B cell (primary cell): ENCODE data around the gene CRACR2A. TPM values are rescaled to one million over a fixed set of nuclear protein-coding genes. Genes with fewer than 3 reads are reported as not detected.

Experiments used
- ATAC-seq: fragments of 200-7000 bp; cut with Tn5 transposase; one replicate; pipeline ENCODE4 v1.10.0; 2021; ENCODE audit warnings: low read depth, mild to moderate bottlenecking, moderate number of reproducible peaks, moderate library complexity
- CTCF ChIA-PET: fragments of 350-600 bp; sonication (Branson Sonifier 250); formaldehyde crosslinking; loops from one replicate; lab custom pipeline; 2021; ENCODE audit warnings: antibody characterized with exemption, inconsistent platforms; lab: Charles Lee
- POLR2A ChIA-PET: fragments of 350-600 bp; sonication (Branson Sonifier 250); formaldehyde crosslinking; loops from one replicate; lab custom pipeline; 2021; ENCODE audit warnings: antibody characterized with exemption; lab: Charles Lee
- DNase-seq: peaks from one replicate; pipeline ENCODE4 v3.0.0; 2013
- H2AFZ ChIP-seq: 2 replicates; pipeline ENCODE4 v1.6.1; 2012; ENCODE audit warnings: mild to moderate bottlenecking, low read depth, low read length; ENCODE audit not compliant: insufficient read depth, poor library complexity, severe bottlenecking
- H3K27ac ChIP-seq, 2 donors: 1 replicate in 1 of 2; 2 replicates in 1 of 2; pipeline ENCODE4 v1.5.1; 2012 to 2013; ENCODE audit warnings: low read length in 2 of 2, mild to moderate bottlenecking in 2 of 2, moderate library complexity in 1 of 2
- H3K27me3 ChIP-seq, 4 experiments: fragments of 200-600 bp in 1 of 4; sonication (generic) in 1 of 4; replicated peaks in 1 of 4; 1 replicate in 2 of 4; 2 replicates in 2 of 4; pipeline versions ENCODE4 v1.6.1 to v1.7.0; 2013 to 2016; ENCODE audit warnings: low read length in 3 of 4, mild to moderate bottlenecking in 2 of 4, mixed read lengths in 1 of 4, moderate library complexity in 1 of 4; ENCODE audit not compliant: insufficient read depth in 4 of 4, control insufficient read depth in 3 of 4; ENCODE audit errors: control extremely low read depth in 1 of 4
- H3K36me3 ChIP-seq, 2 experiments: replicated peaks in 1 of 2; 1 replicate in 1 of 2; 2 replicates in 1 of 2; pipeline versions ENCODE4 v1.6.1 to v1.7.1; 2013; ENCODE audit warnings: low read length in 1 of 2; ENCODE audit not compliant: insufficient read depth in 2 of 2, control insufficient read depth in 1 of 2; ENCODE audit errors: control extremely low read depth in 1 of 2, extremely low read depth in 1 of 2
- H3K4me1 ChIP-seq, 2 donors: fragments of 200-600 bp in 1 of 2; sonication (generic) in 1 of 2; 1 replicate in 1 of 2; 2 replicates in 1 of 2; pipeline versions ENCODE4 v1.5.1 to v1.6.1; 2013 to 2017; ENCODE audit warnings: low read length in 2 of 2; ENCODE audit not compliant: control insufficient read depth in 2 of 2, insufficient read depth in 2 of 2
- H3K4me2 ChIP-seq: replicated peaks from 2 replicates; pipeline ENCODE3; 2012; ENCODE audit warnings: mild to moderate bottlenecking, low read depth, low read length; ENCODE audit not compliant: poor library complexity, severe bottlenecking
- H3K4me3 ChIP-seq, 5 experiments: fragments of 200-600 bp in 1 of 5; sonication (generic) in 1 of 5; 1 replicate in 3 of 5; 2 replicates in 2 of 5; pipeline versions ENCODE4 v1.5.1 to v1.7.0; 2011 to 2016; ENCODE audit warnings: low read length in 4 of 5, mild to moderate bottlenecking in 4 of 5, low read depth in 2 of 5, control low read depth in 1 of 5, moderate library complexity in 1 of 5; ENCODE audit not compliant: insufficient read depth in 1 of 5; ENCODE audit errors: control extremely low read depth in 1 of 5, extremely low read depth in 1 of 5
- H3K79me2 ChIP-seq: fragments of 200-600 bp; sonication (generic); one replicate; pipeline ENCODE4 v1.6.0; 2016; ENCODE audit warnings: low read length; ENCODE audit not compliant: control insufficient read depth, insufficient read depth
- H3K9ac ChIP-seq: fragments of 200-600 bp; sonication (generic); 2 replicates; pipeline ENCODE4 v1.6.1; 2017; ENCODE audit warnings: mild to moderate bottlenecking, low read length, moderate library complexity
- H3K9me3 ChIP-seq, 3 donors: one replicate each; pipeline versions ENCODE4 v1.6.1 to v1.7.1; 2013; ENCODE audit warnings: low read length in 2 of 3; ENCODE audit not compliant: control insufficient read depth in 2 of 3, insufficient read depth in 1 of 3; ENCODE audit errors: control extremely low read depth in 1 of 3
- H4K20me1 ChIP-seq: 2 replicates; pipeline ENCODE4 v1.6.0; 2012; ENCODE audit warnings: mild to moderate bottlenecking, low read length; ENCODE audit not compliant: insufficient read depth, control insufficient read depth, poor library complexity, severe bottlenecking
- H3K27ac Mint-ChIP-seq: one replicate; pipeline ENCODE4 v1.8.0; 2021; ENCODE audit warnings: mixed read lengths
- H3K27me3 Mint-ChIP-seq: one replicate; pipeline ENCODE4 v1.8.0; 2021; ENCODE audit warnings: mixed read lengths
- H3K4me1 Mint-ChIP-seq: one replicate; pipeline ENCODE4 v1.8.0; 2021; ENCODE audit warnings: mixed read lengths
- H3K4me3 Mint-ChIP-seq: one replicate; pipeline ENCODE4 v1.8.0; 2021; ENCODE audit warnings: mixed read lengths
- H3K9me3 Mint-ChIP-seq: one replicate; pipeline ENCODE4 v1.8.0; 2022; ENCODE audit warnings: mixed read lengths; ENCODE audit not compliant: insufficient read depth
- EZH2 ChIP-seq: IDR thresholded peaks from 2 replicates; pipeline ENCODE4 v1.6.1; 2012; ENCODE audit warnings: borderline replicate concordance, low read depth, mild to moderate bottlenecking, moderate library complexity, low read length; ENCODE audit not compliant: insufficient read depth, poor library complexity, severe bottlenecking
- WGBS: methylation state at CpG from one replicate; pipeline ENCODE4 v1.1.5; 2013; ENCODE audit warnings: missing lambda C conversion rate; ENCODE audit not compliant: insufficient coverage; 5-methylcytosine and 5-hydroxymethylcytosine counted together
- intact Hi-C: fragments of 100-400 bp; cut with micrococcal nuclease; formaldehyde crosslinking; loops from one replicate; pipeline ENCODE4 v1.10.0; 2022
- polyA plus RNA-seq: library from polyadenylated mRNA; depleted of rRNA; stranded (reverse); fragments of >200 nt; gene quantifications from 2 replicates; pipeline ENCODE4 v1.2.3, GENCODE V29; 2012
- total RNA-seq, 2 donors: library from RNA; stranded (reverse); fragments of 120-200 nt in 1 of 2; gene quantifications; 1 replicate in 1 of 2; 2 replicates in 1 of 2; pipeline versions ENCODE4 v1.2.3 to v1.2.4, GENCODE V29; 2013 to 2022
- TF ChIP-seq, protein P1 (sequence below): fragments of 200-600 bp; IDR thresholded peaks from one replicate; pipeline ENCODE4 v1.8.0; 2022; ENCODE audit warnings: antibody characterized with exemption, mild to moderate bottlenecking

The CRACR2A gene
- total and polyA plus RNA-seq, 2 donors (not counting 1 experiment from before 2014, with no cell fraction given), result 15.2 to 26.1 TPM

DNA sequence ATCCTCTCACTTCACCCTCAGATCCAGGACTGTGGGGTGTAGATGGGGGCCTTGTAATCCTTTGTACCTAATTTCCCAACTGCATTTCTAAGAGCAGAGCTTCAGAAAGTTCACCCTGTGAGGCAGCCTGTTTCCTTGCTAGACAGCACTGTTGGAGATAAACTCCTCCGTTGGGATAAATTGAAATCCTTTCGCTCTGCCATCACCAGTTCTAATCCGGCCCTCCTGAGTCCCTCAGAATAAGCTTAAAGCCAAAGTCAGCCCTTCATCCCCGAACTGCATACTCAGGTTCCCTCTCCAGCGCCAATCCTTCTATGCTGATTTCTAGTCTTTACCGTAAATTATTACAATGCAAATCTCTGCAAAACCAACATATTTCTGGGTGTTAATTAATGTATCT is 147.2 kb downstream of the CRACR2A start:
- Mint-ChIP-seq H3K9me3 (peaks cover 9% of the 10 kb centered on the region), H3K27me3 (peaks cover 8% of the 10 kb centered on the region), H3K4me3 (no peak overlapping the region), H3K27ac (no peak overlapping the region), H3K4me1 (peaks cover 13% of the 10 kb centered on the region)
- H3K27ac ChIP-seq, result no peak overlapping the region
- H3K9me3 ChIP-seq, result peaks cover 1 to 6% (median 5%) of the 10 kb centered on the region in 3 donors
- ChIA-PET CTCF (no interaction called here), POLR2A (no interaction called here)
- H4K20me1 ChIP-seq, result no peaks in the 10 kb centered on the region
- intact Hi-C loops, result no loop called here
- H3K36me3 ChIP-seq, result peaks cover 1 to 8% of the 10 kb centered on the region in 2 experiments
- 81% methylated on average over 3 of the region's 6 CpGs for WGBS
- no peaks in the 10 kb centered on the region for H3K27me3 ChIP-seq
- TF ChIP-seq, protein P1, sequence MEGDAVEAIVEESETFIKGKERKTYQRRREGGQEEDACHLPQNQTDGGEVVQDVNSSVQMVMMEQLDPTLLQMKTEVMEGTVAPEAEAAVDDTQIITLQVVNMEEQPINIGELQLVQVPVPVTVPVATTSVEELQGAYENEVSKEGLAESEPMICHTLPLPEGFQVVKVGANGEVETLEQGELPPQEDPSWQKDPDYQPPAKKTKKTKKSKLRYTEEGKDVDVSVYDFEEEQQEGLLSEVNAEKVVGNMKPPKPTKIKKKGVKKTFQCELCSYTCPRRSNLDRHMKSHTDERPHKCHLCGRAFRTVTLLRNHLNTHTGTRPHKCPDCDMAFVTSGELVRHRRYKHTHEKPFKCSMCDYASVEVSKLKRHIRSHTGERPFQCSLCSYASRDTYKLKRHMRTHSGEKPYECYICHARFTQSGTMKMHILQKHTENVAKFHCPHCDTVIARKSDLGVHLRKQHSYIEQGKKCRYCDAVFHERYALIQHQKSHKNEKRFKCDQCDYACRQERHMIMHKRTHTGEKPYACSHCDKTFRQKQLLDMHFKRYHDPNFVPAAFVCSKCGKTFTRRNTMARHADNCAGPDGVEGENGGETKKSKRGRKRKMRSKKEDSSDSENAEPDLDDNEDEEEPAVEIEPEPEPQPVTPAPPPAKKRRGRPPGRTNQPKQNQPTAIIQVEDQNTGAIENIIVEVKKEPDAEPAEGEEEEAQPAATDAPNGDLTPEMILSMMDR, result no peak
- no peak for TF ChIP-seq EZH2
- DNase-seq, result no peak
- H3K9ac ChIP-seq, result no peak overlapping the region
- no peaks in the 10 kb centered on the region for H3K79me2 ChIP-seq
- H3K4me3 ChIP-seq, result no peak overlapping the region
- H3K4me2 ChIP-seq, result no peak overlapping the region
- no peak for ATAC-seq
- no peak overlapping the region for H2AFZ ChIP-seq
- peaks cover 7 to 8% of the 10 kb centered on the region in 2 donors for H3K4me1 ChIP-seq

DNA sequence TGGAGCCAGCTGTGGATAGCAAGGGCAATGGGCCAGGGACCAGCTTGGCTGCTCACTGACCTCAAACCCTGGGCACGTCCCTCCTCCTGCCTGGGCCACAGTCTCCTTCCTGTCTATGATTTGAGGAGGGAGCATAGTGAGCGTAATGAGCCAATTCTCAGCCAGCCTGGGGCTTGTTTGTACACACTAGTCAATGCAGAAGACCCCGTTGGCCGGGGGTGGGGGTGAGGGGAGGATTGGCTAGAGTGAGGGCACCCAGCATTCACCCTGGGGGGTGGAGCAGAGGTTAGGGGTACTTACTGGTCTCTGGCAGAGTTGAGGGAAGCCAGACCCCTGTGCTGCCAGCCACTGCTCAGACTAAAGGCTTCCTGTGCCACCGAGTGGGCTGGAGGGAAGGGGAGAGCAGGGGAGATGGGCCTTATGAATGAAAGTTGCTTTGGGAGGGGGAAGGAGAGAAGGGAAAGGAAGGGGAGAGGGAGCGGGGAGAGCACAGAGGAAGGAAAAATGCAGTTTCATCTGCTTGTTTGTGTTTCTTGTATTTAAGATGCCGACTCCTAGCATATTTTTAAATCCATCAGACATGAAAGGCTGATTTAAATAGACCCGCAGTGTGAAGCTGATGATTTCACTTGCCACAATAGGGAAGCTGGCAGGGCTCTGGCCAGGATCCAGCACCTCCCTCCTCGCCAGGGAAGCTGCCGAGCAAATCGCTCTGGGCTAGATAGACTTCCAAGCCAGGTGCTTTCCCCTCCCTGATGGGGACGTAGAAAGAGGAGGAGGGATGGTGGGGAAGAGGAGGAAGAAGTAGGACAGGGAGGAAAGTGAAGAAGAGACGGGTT is 147.9 kb downstream of the CRACR2A start:
- WGBS, result 11% methylated on average over 9 of the region's 13 CpGs

More for the DNA sequence above, 147.9 kb downstream of the CRACR2A start:
- H3K4me1 ChIP-seq, result peaks cover 7 to 8% of the 10 kb centered on the region in 2 donors
- Mint-ChIP-seq H3K4me3 (no peak overlapping the region), H3K9me3 (peaks cover 9% of the 10 kb centered on the region), H3K27ac (no peak overlapping the region), H3K4me1 (peaks cover 13% of the 10 kb centered on the region), H3K27me3 (peaks cover 8% of the 10 kb centered on the region)
- H3K9ac ChIP-seq, result no peak overlapping the region
- no peak for ATAC-seq
- no peak for TF ChIP-seq EZH2
- TF ChIP-seq, protein P1, result no peak
- no peaks in the 10 kb centered on the region for H3K27me3 ChIP-seq
- intact Hi-C loops, result no loop called here
- CTCF ChIA-PET, result no interaction called here
- no peak overlapping the region for H2AFZ ChIP-seq
- POLR2A ChIA-PET, result no interaction called here
- no peak overlapping the region for H3K27ac ChIP-seq
- H3K4me3 ChIP-seq, result no peak overlapping the region
- no peak for DNase-seq
- no peaks in the 10 kb centered on the region for H3K79me2 ChIP-seq
- H4K20me1 ChIP-seq, result no peaks in the 10 kb centered on the region
- peaks cover 1 to 6% (median 5%) of the 10 kb centered on the region in 3 donors for H3K9me3 ChIP-seq
- H3K4me2 ChIP-seq, result no peak overlapping the region
- H3K36me3 ChIP-seq, result peaks cover 1 to 8% of the 10 kb centered on the region in 2 experiments
